Neural cell (in vitro differentiated cells): ENCODE measurements around the gene C10orf105. TPM values are rescaled to one million over a fixed set of nuclear protein-coding genes. Genes with fewer than 3 reads are reported as not detected.

Experiments used
- H2AFZ ChIP-seq: fragments of 200-600, 300-800 bp; sonication (generic), shearing (Covaris generic); 2 replicates; pipeline ENCODE4 v1.6.0; 2014; ENCODE audit warnings: low read depth, mild to moderate bottlenecking, antibody characterized with exemption, low read length, moderate library complexity
- H3F3A ChIP-seq: fragments of 200-600 bp; shearing (Covaris generic); 2 replicates; pipeline ENCODE4 v1.6.1; 2016; ENCODE audit warnings: mild to moderate bottlenecking, moderate library complexity, mixed read lengths, antibody characterized with exemption, low read length; ENCODE audit not compliant: insufficient read depth, poor library complexity, severe bottlenecking
- H3K27ac ChIP-seq: fragments of 200-600, 300-800 bp; sonication (generic), shearing (Covaris generic); 2 replicates; pipeline ENCODE4 v1.5.1; 2014; ENCODE audit warnings: mild to moderate bottlenecking, low read length, moderate library complexity
- H3K27me3 ChIP-seq: fragments of 300-800, 200-600 bp; sonication (generic), shearing (Covaris generic); 2 replicates; pipeline ENCODE4 v1.6.0; 2014; ENCODE audit warnings: mild to moderate bottlenecking, low read depth, low read length, moderate library complexity; ENCODE audit not compliant: insufficient read depth
- H3K36me3 ChIP-seq: fragments of 300-800, 200-600 bp; sonication (generic), shearing (Covaris generic); 2 replicates; pipeline ENCODE4 v1.5.1; 2014; ENCODE audit warnings: mild to moderate bottlenecking, antibody characterized with exemption, low read length, moderate library complexity; ENCODE audit not compliant: insufficient read depth
- H3K4me2 ChIP-seq: fragments of 300-800, 200-600 bp; sonication (generic), shearing (Covaris generic); 2 replicates; pipeline ENCODE4 v1.6.0; 2014; ENCODE audit warnings: mild to moderate bottlenecking, low read length
- H3K4me3 ChIP-seq: fragments of 300-800, 200-600 bp; sonication (generic), shearing (Covaris generic); 2 replicates; pipeline ENCODE4 v1.5.1; 2014; ENCODE audit warnings: mild to moderate bottlenecking, low read length, moderate library complexity
- H3K79me2 ChIP-seq: fragments of 200-600 bp; shearing (Covaris generic); replicated peaks from 2 replicates; pipeline ENCODE4 v1.6.0; 2014; ENCODE audit warnings: mild to moderate bottlenecking, low read length, moderate library complexity; ENCODE audit not compliant: insufficient read depth
- H3K9ac ChIP-seq: fragments of 300-800, 200-600 bp; sonication (generic), shearing (Covaris generic); 2 replicates; pipeline ENCODE4 v1.6.1; 2016; ENCODE audit warnings: mild to moderate bottlenecking, low read length, mixed read lengths
- H3K9me2 ChIP-seq: fragments of 200-600 bp; shearing (Covaris generic); 2 replicates; pipeline ENCODE4 v1.6.1; 2016; ENCODE audit warnings: mild to moderate bottlenecking, low read length, mixed read lengths; ENCODE audit not compliant: insufficient read depth
- H3K9me3 ChIP-seq: fragments of 200-600, 300-800 bp; sonication (generic), shearing (Covaris generic); 2 replicates; pipeline ENCODE4 v1.6.1; 2016; ENCODE audit warnings: mild to moderate bottlenecking, mixed run types, low read length, moderate library complexity, mixed read lengths
- H4K20me1 ChIP-seq: fragments of 200-600 bp; shearing (Covaris generic); 2 replicates; pipeline ENCODE4 v1.6.1; 2016; ENCODE audit warnings: mild to moderate bottlenecking, mixed run types; ENCODE audit not compliant: insufficient read depth
- CTCF ChIP-seq: fragments of 450-650 bp; IDR thresholded peaks from 2 replicates; pipeline ENCODE4 v1.5.1; 2014; ENCODE audit warnings: antibody characterized with exemption, mild to moderate bottlenecking, moderate library complexity; ENCODE audit not compliant: poor library complexity, severe bottlenecking
- EP300 ChIP-seq: fragments of 450-650 bp; conservative IDR thresholded peaks from 2 replicates; pipeline ENCODE4 v1.6.1; 2014; ENCODE audit warnings: antibody characterized with exemption, mild to moderate bottlenecking, moderate library complexity; ENCODE audit not compliant: poor library complexity, severe bottlenecking
- EZH2 ChIP-seq: fragments of 200-600, 300-800 bp; shearing (Covaris generic), sonication (generic); IDR thresholded peaks from 2 replicates; pipeline ENCODE4 v1.6.1; 2014; ENCODE audit warnings: antibody characterized with exemption, low read length, borderline replicate concordance, mild to moderate bottlenecking; ENCODE audit not compliant: insufficient read depth, poor library complexity, severe bottlenecking
- MXI1 ChIP-seq: fragments of 450-650 bp; conservative IDR thresholded peaks from 2 replicates; pipeline ENCODE4 v1.6.1; 2014; ENCODE audit warnings: antibody characterized with exemption, mild to moderate bottlenecking; ENCODE audit not compliant: poor library complexity, severe bottlenecking
- POLR2AphosphoS5 ChIP-seq: IDR thresholded peaks from 2 replicates; pipeline ENCODE4 v1.6.1; 2012
- RAD21 ChIP-seq: fragments of 450-650 bp; conservative IDR thresholded peaks from 2 replicates; pipeline ENCODE4 v1.6.1; 2014; ENCODE audit warnings: antibody characterized with exemption, mild to moderate bottlenecking, moderate library complexity
- REST ChIP-seq: IDR thresholded peaks from 2 replicates; pipeline ENCODE4 v1.6.1; 2012; ENCODE audit warnings: borderline replicate concordance
- SMC3 ChIP-seq: fragments of 450-650 bp; conservative IDR thresholded peaks from 2 replicates; pipeline ENCODE4 v1.6.1; 2014; ENCODE audit warnings: antibody characterized with exemption, mild to moderate bottlenecking, moderate library complexity; ENCODE audit not compliant: poor library complexity
- TAF1 ChIP-seq: IDR thresholded peaks from 2 replicates; pipeline ENCODE4 v1.6.1; 2012; ENCODE audit warnings: low read depth
- polyA plus RNA-seq: library from polyadenylated mRNA; depleted of rRNA; stranded (reverse); fragments of >200 nt; gene quantifications from 2 replicates; pipeline ENCODE4 v1.2.3, GENCODE V29; 2014

C10orf105 gene
- polyA plus RNA-seq, 1 donor from 2014 or later, result 0.11 TPM

- H3K9me3 ChIP-seq, result no peaks in the 10 kb centered on the region
- H3K27me3 ChIP-seq, result no peaks in the 10 kb centered on the region
- H3K9me2 ChIP-seq, result no peaks in the 10 kb centered on the region
- no peak for TF ChIP-seq REST
- TF ChIP-seq EZH2, result no peak
- no peak for TF ChIP-seq SMC3
- no peak for TF ChIP-seq POLR2AphosphoS5
- TF ChIP-seq TAF1, result no peak
- TF ChIP-seq RAD21, result no peak
- no peak for TF ChIP-seq EP300
- no peak for TF ChIP-seq CTCF
- TF ChIP-seq MXI1, result no peak
- H3K79me2 ChIP-seq, result no peaks in the 10 kb centered on the region
- no peaks in the 10 kb centered on the region for H4K20me1 ChIP-seq
- no peak overlapping the region for H3K9ac ChIP-seq
- H3K27ac ChIP-seq, result no peak overlapping the region
- no peaks in the 10 kb centered on the region for H3F3A ChIP-seq
- H2AFZ ChIP-seq, result no peak overlapping the region
- no peak overlapping the region for H3K4me3 ChIP-seq
- H3K4me2 ChIP-seq, result no peak overlapping the region
- H3K36me3 ChIP-seq, result no peaks in the 10 kb centered on the region
Observed at GRCh38 chr10:71749396-71749795, 29.8 kb upstream of the C10orf105 start.

- H3K4me3 ChIP-seq, result no peak overlapping the region
- no peaks in the 10 kb centered on the region for H3K9me3 ChIP-seq
- TF ChIP-seq POLR2AphosphoS5 (no peak), EZH2 (no peak), MXI1 (no peak), SMC3 (no peak), CTCF (no peak), REST (no peak)
- H3K9me2 ChIP-seq, result no peaks in the 10 kb centered on the region
- no peak overlapping the region for H2AFZ ChIP-seq
- no peaks in the 10 kb centered on the region for H3K79me2 ChIP-seq
- no peak overlapping the region for H3K9ac ChIP-seq
- no peaks in the 10 kb centered on the region for H3K27me3 ChIP-seq
- H3K4me2 ChIP-seq, result no peak overlapping the region
- no peaks in the 10 kb centered on the region for H4K20me1 ChIP-seq
- no peak overlapping the region for H3K27ac ChIP-seq
- no peaks in the 10 kb centered on the region for H3F3A ChIP-seq
- no peaks in the 10 kb centered on the region for H3K36me3 ChIP-seq
Observed at GRCh38 chr10:71748671-71749191, 29.2 kb upstream of the C10orf105 start.
